NCI-H82 (cell line): Measurements from ENCODE around the gene EXOSC7.
A peak's percentile ranks its signal among the peaks of the same experiment; 100 is the strongest.
"Not testable (repeated sequence)": the region's sequence is repeated elsewhere in the genome, so short reads cannot be mapped to it uniquely, and the experiment has no call there.

Experiments used
- DNase-seq: peaks from one replicate; lab custom pipeline; 2025; lab: John Stamatoyannopoulos, UW

The EXOSC7 gene

DNA sequence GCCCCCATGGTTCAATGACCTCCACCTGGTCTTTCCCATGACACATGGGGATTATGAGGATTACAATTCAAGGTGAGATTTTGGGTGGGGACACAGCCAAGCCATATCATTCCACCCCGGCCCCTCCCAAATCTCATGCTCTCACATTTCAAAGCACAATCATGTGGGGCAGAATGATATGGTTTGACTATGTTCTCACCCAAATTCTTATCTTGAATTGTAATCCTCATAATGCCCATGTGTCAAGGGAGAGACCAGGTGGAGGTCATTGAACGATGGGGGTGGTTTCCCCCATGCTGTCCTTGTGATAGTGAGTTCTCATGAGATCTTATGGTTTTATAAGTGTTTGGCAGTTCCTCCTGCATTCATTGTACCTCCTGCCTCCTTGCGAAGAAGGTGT, 47.6 kb downstream of the EXOSC7 start:
- DNase-seq = no peak

- DNase-seq = no peak
Observed at GRCh38 chr3:45024542-45025255, 48.7 kb downstream of the EXOSC7 start.

DNA sequence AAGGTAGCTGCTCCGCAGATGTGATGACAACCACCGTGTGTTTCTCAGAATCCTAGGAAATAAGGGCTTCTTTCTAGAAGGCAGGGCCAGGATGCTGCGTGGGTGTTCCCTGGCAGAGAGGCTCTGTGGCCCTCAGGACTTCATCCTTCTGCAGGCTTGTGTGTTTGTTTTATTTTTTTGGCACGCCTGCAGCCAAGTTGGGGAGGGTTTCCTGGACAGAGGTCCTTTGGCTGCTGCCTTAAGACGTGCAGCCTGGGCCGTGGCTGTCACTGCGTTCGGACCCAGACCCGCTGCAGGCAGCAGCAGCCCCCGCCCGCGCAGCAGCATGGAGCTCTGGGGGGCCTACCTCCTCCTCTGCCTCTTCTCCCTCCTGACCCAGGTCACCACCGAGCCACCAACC, 50.0 kb downstream of the EXOSC7 start, which contains the start of gene CLEC3B:
Gene CLEC3B (plus strand): TSS at position 266 of the 400 bp plus-strand sequence. CDS start 60 bp downstream, at position 326.
- DNase-seq = no peak

GRCh38 chr3:45026957-45027356, 50.9 kb downstream of the EXOSC7 start:
- DNase-seq = no peak

DNA sequence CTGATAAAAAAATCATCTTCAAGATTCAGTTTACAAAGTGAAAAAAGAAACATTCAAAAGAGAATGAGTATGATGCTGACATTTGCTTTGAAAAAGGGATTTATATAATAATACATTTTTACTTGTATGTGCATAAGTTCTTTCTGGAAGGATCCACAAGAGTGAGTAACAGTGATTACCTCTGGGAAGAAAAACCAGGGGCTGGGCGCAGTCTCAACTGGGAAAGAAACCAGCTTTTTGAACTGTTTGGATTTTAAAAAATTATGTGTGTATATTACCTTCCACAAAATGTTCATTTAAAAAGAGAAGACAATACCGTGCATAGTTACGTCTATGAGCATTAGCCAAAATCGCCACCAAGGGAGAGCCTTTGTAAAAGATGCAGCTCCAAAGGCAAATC, 51.4 kb downstream of the EXOSC7 start:
- no peak for DNase-seq

GRCh38 chr3:45029216-45029615, 53.2 kb downstream of the EXOSC7 start:
- no peak for DNase-seq

DNA sequence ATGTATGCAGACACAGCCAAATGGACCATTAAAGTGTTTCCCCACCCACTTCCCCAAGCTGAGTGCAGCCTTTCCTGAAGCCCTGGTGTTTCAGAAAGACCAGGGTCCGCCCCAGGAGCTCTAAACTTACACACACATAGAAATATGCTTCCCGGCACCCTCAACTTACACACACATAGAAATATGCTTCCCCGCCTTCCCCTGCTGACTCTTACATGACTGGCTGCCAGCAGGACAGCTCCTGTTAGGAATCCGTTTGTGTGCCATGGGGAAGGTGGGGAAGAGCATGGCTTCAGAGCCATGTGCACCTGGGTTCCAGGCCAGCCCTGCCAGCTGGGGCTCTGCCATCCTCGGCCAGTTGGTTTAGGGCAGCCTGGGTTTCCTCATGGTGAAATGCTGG, 53.6 kb downstream of the EXOSC7 start:
- DNase-seq = no peak

GRCh38 chr3:45031531-45031930, 55.5 kb downstream of the EXOSC7 start:
- DNase-seq = no peak

GRCh38 chr3:45032113-45032512, 56.1 kb downstream of the EXOSC7 start:
- no peak for DNase-seq

DNA sequence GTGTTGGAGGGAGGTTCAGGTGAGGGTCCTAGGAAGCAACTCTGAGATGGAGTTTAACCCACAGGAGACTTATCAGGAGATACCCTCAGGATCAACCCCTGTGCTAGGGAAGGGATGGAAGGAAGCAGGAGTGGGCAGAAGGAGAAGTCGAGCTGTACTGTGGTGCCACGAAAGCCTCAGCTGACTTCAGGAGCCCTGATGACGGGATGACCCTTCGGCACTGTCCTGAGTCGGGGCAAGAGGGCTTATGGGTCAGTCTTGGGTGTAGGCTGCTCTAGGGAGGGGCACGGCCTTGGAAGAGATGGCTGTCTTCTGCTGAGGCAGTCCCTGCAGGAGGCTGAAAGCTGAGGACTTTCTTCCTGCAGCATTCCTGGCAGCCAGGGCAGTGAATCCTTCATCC, 57.7 kb downstream of the EXOSC7 start:
- no peak for DNase-seq

DNA sequence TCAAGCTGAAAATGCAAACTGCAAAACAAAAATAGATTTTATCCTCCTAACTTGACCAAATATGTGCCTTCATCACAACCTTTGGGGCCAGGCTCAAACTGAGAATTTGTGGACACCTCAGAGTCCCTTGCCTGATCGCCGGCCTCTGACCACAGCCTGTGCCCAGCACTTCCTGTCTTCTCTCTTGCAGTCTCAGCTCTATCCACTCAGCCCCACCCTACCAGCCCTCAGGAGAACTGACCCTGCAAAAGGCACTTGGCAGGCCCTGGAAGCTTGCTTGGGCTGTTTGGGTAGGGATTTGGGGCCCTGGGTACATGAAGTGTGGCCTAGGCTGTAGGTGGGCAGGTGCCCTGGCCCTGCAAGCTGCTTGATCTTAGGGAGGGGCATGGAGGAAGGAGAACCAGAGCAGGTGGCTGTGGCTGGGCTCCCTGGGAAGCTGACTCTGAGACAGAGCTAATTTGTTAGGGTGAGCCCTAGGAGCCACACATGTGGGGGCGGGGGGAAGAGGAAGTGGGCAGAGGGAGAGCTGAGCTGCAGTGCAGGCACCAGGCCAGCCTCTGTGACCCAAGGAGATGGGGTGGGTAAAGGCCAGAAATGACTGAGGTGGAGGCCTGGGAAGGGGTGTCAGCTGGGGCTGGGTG, 58.7 kb downstream of the EXOSC7 start:
- DNase-seq = no peak

- DNase-seq = peak; percentile 20
Observed at GRCh38 chr3:45035441-45036301, 59.6 kb downstream of the EXOSC7 start.

- peak; percentile 95 for DNase-seq
Observed at GRCh38 chr3:45037720-45038455, 61.8 kb downstream of the EXOSC7 start.

- DNase-seq = no peak
Observed at GRCh38 chr3:45041666-45042065, 65.6 kb downstream of the EXOSC7 start.

- no peak for DNase-seq
Observed at GRCh38 chr3:45042162-45042561, 66.1 kb downstream of the EXOSC7 start.

GRCh38 chr3:45043728-45044299, 67.8 kb downstream of the EXOSC7 start:
- no peak for DNase-seq

GRCh38 chr3:45048244-45048643, 72.2 kb downstream of the EXOSC7 start:
- no peak for DNase-seq

- no peak for DNase-seq
Observed at GRCh38 chr3:45049807-45050206, 73.8 kb downstream of the EXOSC7 start.

GRCh38 chr3:45051685-45052084, 75.6 kb downstream of the EXOSC7 start:
- DNase-seq = no peak

GRCh38 chr3:45053805-45054195, 77.8 kb downstream of the EXOSC7 start:
- DNase-seq = not testable (repeated sequence)

DNA sequence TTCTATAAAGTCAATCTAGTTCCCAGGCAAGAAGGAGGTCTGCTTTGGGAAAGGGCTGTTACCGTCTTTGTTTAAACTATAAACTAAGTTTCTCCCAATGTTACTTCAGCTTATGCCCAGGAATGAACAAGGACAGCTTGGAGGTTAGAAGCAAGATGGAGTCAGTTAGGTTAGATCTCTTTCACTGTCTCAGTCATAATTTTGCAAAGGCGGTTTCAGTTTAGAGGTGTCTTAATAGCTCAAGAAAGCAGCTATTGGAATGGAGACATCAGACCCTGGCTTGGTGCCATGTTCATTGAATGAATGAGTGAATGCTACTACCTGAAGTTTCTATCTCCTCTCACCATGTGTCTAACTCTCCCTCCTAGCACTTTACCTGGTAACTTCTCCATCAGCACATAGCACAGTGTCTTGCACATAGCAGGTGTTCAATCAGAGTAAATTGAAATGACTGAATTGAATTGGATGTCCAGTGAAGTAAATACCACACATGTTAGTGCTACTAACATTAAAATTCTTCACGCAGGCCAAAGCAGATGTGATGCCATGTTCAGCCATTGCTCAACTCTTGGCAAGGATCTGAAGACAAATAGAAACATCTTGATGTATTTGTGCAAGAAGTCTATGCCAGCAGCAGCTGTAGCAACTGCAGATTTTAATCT, 78.3 kb downstream of the EXOSC7 start:
- DNase-seq = no peak
